Inflammatory macrophage treated with lipopolysaccharide for 4 hours (primary cell): ENCODE results near the gene DSCAM.
"Not testable (repeated sequence)": the region's sequence is repeated elsewhere in the genome, so short reads cannot be mapped to it uniquely, and the experiment has no call there.

Experiments used
- DNase-seq: peaks from one replicate; pipeline ENCODE4 v3.0.0-alpha.2; 2020

Gene DSCAM

GRCh38 chr21:40200126-40200525 is 646.8 kb downstream of the DSCAM start:
- DNase-seq: no peak

GRCh38 chr21:40194185-40194980 is 652.6 kb downstream of the DSCAM start:
- DNase-seq: no peak

GRCh38 chr21:40191616-40192015 is 655.3 kb downstream of the DSCAM start:
- DNase-seq: no peak

GRCh38 chr21:40191196-40191595 is 655.8 kb downstream of the DSCAM start:
- no peak for DNase-seq

- no peak for DNase-seq
These were observed 658.9 kb downstream of the DSCAM start for GRCh38 chr21:40187946-40188654.

- DNase-seq: no peak
These were observed 659.7 kb downstream of the DSCAM start for GRCh38 chr21:40187244-40187643.

GRCh38 chr21:40186045-40186444 is 660.9 kb downstream of the DSCAM start:
- no peak for DNase-seq

GRCh38 chr21:40185208-40185607 is 661.8 kb downstream of the DSCAM start:
- no peak for DNase-seq

- not testable (repeated sequence) for DNase-seq
These were observed 664.5 kb downstream of the DSCAM start for GRCh38 chr21:40182491-40182890.

- DNase-seq: no peak
These were observed 667.8 kb downstream of the DSCAM start for GRCh38 chr21:40179166-40179565.

- no peak for DNase-seq
These were observed 668.2 kb downstream of the DSCAM start for GRCh38 chr21:40178726-40179125.

- no peak for DNase-seq
These were observed 669.0 kb downstream of the DSCAM start for GRCh38 chr21:40177979-40178378.

GRCh38 chr21:40176724-40177123 is 670.2 kb downstream of the DSCAM start:
- DNase-seq: no peak

- no peak for DNase-seq
These were observed 673.1 kb downstream of the DSCAM start for GRCh38 chr21:40173816-40174215.

GRCh38 chr21:40169971-40170370 is 677.0 kb downstream of the DSCAM start:
- no peak for DNase-seq

GRCh38 chr21:40166291-40166843 is 680.6 kb downstream of the DSCAM start:
- no peak for DNase-seq

- no peak for DNase-seq
These were observed 681.2 kb downstream of the DSCAM start for GRCh38 chr21:40165773-40166070.

GRCh38 chr21:40164905-40165772 is 681.8 kb downstream of the DSCAM start:
- DNase-seq: no peak

GRCh38 chr21:40162075-40162474 is 684.9 kb downstream of the DSCAM start:
- DNase-seq: no peak

- DNase-seq: no peak
These were observed 686.0 kb downstream of the DSCAM start for GRCh38 chr21:40160911-40161310.

GRCh38 chr21:40158366-40158765 is 688.6 kb downstream of the DSCAM start:
- no peak for DNase-seq

GRCh38 chr21:40155563-40155962 is 691.4 kb downstream of the DSCAM start:
- DNase-seq: no peak

- DNase-seq: no peak
These were observed 693.6 kb downstream of the DSCAM start for GRCh38 chr21:40153351-40153750.
